SK-N-SH (cell line): ENCODE data around the gene OTUD7B.

Experiments
- CHD2 ChIP-seq: fragments of 150-350 bp; IDR thresholded peaks from 2 replicates; pipeline ENCODE4 v1.6.1; 2018; ENCODE audit warnings: low read length; ENCODE audit not compliant: partially characterized antibody
- CTCF ChIP-seq: fragments of 200-600 bp; sonication (generic); IDR thresholded peaks from 2 replicates; pipeline ENCODE4 v1.6.1; 2017; ENCODE audit warnings: antibody characterized with exemption, mild to moderate bottlenecking, moderate library complexity
- GATA2 ChIP-seq: sonication (generic); formaldehyde crosslinking; IDR thresholded peaks from 2 replicates; pipeline ENCODE4 v1.5.0; 2020; ENCODE audit warnings: mild to moderate bottlenecking, missing genetic modification reagents
- RFX5 ChIP-seq: IDR thresholded peaks from 2 replicates; pipeline ENCODE4 v1.6.1; 2012; ENCODE audit warnings: mild to moderate bottlenecking, improper control_type of control experiment, low read length

GRCh38 chr1:149942207-149942606, 68.3 kb downstream of the OTUD7B start:
- TF ChIP-seq CTCF (peak; percentile 43), GATA2 (no peak), RFX5 (no peak), CHD2 (peak; percentile 9)
